GM19467 (cell line): ENCODE data around the gene HPRT1.

Experiments used
- ATAC-seq: cut with Tn5 transposase; IDR thresholded peaks from one replicate; pipeline ENCODE4 v1.9.1; 2021; ENCODE audit warnings: mild to moderate bottlenecking, moderate library complexity; ENCODE audit not compliant: unreplicated experiment

HPRT1 gene

GRCh38 chrX:134541906-134542305 is 81.9 kb downstream of the HPRT1 start:
- ATAC-seq, result no peak

GRCh38 chrX:134542485-134542884 is 82.5 kb downstream of the HPRT1 start:
- no peak for ATAC-seq

GRCh38 chrX:134543288-134543687 is 83.3 kb downstream of the HPRT1 start:
- no peak for ATAC-seq

- no peak for ATAC-seq
These were observed 84.2 kb downstream of the HPRT1 start for GRCh38 chrX:134544135-134544512.

GRCh38 chrX:134544513-134545151 is 84.7 kb downstream of the HPRT1 start:
- ATAC-seq, result no peak

- ATAC-seq, result no peak
These were observed 85.5 kb downstream of the HPRT1 start for GRCh38 chrX:134545510-134545909.

GRCh38 chrX:134546187-134546586 is 86.2 kb downstream of the HPRT1 start:
- no peak for ATAC-seq

- no peak for ATAC-seq
These were observed 87.2 kb downstream of the HPRT1 start for GRCh38 chrX:134547047-134547679.

- no peak for ATAC-seq
These were observed 88.6 kb downstream of the HPRT1 start for GRCh38 chrX:134548257-134549201.
